DOHH2 (cell line): ENCODE measurements around the gene OGFOD1.

Source experiments
- H3F3A ChIP-seq: fragments of 200-600 bp; sonication (generic), shearing (Covaris generic); 2 replicates; pipeline ENCODE4 v1.6.0; 2016; ENCODE audit warnings: antibody characterized with exemption, mild to moderate bottlenecking; ENCODE audit not compliant: control insufficient read depth, insufficient read depth
- H3K27ac ChIP-seq: fragments of 200-600 bp; sonication (generic); 2 replicates; pipeline ENCODE4 v1.5.1; 2014; ENCODE audit warnings: low read depth, mild to moderate bottlenecking, low read length, moderate library complexity
- H3K27me3 ChIP-seq: fragments of 200-600 bp; sonication (generic); 2 replicates; pipeline ENCODE4 v1.6.1; 2014; ENCODE audit warnings: mild to moderate bottlenecking, low read length, mixed read lengths; ENCODE audit not compliant: control insufficient read depth
- H3K36me3 ChIP-seq: fragments of 200-600 bp; sonication (generic); 2 replicates; pipeline ENCODE4 v1.6.1; 2014; ENCODE audit warnings: mild to moderate bottlenecking, low read length, moderate library complexity, mixed read lengths; ENCODE audit not compliant: control insufficient read depth
- H3K4me1 ChIP-seq: fragments of 200-600 bp; sonication (generic); 2 replicates; pipeline ENCODE4 v1.6.1; 2014; ENCODE audit warnings: mild to moderate bottlenecking, low read length, mixed read lengths; ENCODE audit not compliant: control insufficient read depth
- H3K4me2 ChIP-seq: fragments of 200-600 bp; sonication (generic); 2 replicates; pipeline ENCODE4 v1.6.0; 2014; ENCODE audit warnings: mild to moderate bottlenecking, low read length, moderate library complexity
- H3K4me3 ChIP-seq: fragments of 200-600 bp; sonication (generic); 2 replicates; pipeline ENCODE4 v1.5.1; 2014; ENCODE audit warnings: mild to moderate bottlenecking, low read length, mixed read lengths
- H3K79me2 ChIP-seq: fragments of 200-600 bp; sonication (generic); 2 replicates; pipeline ENCODE4 v1.6.1; 2014; ENCODE audit warnings: mild to moderate bottlenecking, low read length, mixed read lengths; ENCODE audit not compliant: control insufficient read depth
- H3K9me2 ChIP-seq: fragments of 200-600 bp; sonication (generic); replicated peaks from 2 replicates; pipeline ENCODE4 v1.6.1; 2014; ENCODE audit warnings: mild to moderate bottlenecking, low read length, mixed read lengths; ENCODE audit not compliant: control insufficient read depth
- H3K9me3 ChIP-seq: fragments of 200-600 bp; sonication (generic); 2 replicates; pipeline ENCODE4 v1.6.1; 2014; ENCODE audit warnings: antibody characterized with exemption, low read length, mixed read lengths; ENCODE audit not compliant: control insufficient read depth, insufficient read depth
- H4K20me1 ChIP-seq: fragments of 200-600 bp; sonication (generic); 2 replicates; pipeline ENCODE4 v1.6.0; 2014; ENCODE audit warnings: low read depth, mild to moderate bottlenecking, antibody characterized with exemption, low read length, moderate library complexity; ENCODE audit not compliant: control insufficient read depth, insufficient read depth
- CTCF ChIP-seq: fragments of 200-600 bp; sonication (generic); IDR thresholded peaks from one replicate; pipeline ENCODE4 v1.5.1; 2014; ENCODE audit warnings: antibody characterized with exemption, mild to moderate bottlenecking, low read depth, low read length; ENCODE audit not compliant: poor library complexity, severe bottlenecking
- EZH2phosphoT487 ChIP-seq: fragments of 200-600 bp; sonication (generic); IDR thresholded peaks from 2 replicates; pipeline ENCODE4 v1.6.1; 2017; ENCODE audit warnings: borderline replicate concordance, mild to moderate bottlenecking, antibody characterized with exemption, low read length, moderate library complexity, mixed read lengths

OGFOD1 gene

DNA sequence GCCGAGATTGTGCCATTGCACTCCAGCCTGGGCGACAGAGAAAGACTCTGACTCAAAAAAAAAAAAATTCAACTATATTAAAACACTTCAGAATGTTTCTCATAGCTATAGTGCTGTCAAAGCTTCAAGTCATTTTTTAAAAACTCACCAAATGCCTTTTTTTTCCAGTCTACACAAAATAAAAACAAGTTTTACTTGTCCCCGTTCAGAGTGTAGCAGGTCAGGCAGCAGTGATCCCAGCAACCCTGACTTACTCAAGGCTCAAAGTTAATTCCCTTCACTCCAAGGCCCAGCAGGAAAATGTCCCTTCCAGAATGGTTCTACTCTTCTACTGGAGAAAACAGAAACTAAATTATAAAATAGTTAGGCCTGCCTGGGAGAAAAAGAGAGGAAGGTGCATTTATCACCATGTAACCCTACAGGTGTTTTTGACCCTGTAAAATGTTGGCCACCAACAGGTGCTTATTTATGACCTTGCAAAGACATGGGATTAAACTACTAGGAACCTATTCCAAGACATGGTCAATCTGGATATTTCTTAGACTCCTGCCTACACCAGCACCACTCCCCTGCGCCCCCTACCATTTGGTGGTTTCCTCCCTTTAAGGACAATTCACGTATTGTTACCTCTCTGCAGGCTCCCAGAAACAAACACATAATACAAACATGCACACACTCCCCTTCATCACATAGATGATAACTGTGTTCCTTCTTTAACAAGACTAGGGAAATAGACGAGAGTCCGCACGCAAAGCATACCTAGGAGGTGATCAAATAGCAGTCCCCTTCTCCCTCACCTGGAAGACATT, 31.4 kb upstream of the OGFOD1 start:
- H3K9me2 ChIP-seq, result no peaks in the 10 kb centered on the region
- H3K4me1 ChIP-seq, result peaks cover 83% of the 10 kb centered on the region
- H3K4me2 ChIP-seq, result peak overlapping the region; percentile 70
- peaks cover 92% of the 10 kb centered on the region for H3K79me2 ChIP-seq
- no peak for TF ChIP-seq EZH2phosphoT487
- peak; percentile 46 for TF ChIP-seq CTCF
- H3K4me3 ChIP-seq, result peak overlapping the region; percentile 68
- H3K36me3 ChIP-seq, result peaks cover 60% of the 10 kb centered on the region
- H3K9me3 ChIP-seq, result no peaks in the 10 kb centered on the region
- peaks cover 47% of the 10 kb centered on the region for H3F3A ChIP-seq
- 0 out of 2 replicates have a peak, but pooled peaks cover 3% of the 10 kb centered on the region for H4K20me1 ChIP-seq
- H3K27me3 ChIP-seq, result no peaks in the 10 kb centered on the region
- peak overlapping the region; percentile 97 for H3K27ac ChIP-seq

DNA sequence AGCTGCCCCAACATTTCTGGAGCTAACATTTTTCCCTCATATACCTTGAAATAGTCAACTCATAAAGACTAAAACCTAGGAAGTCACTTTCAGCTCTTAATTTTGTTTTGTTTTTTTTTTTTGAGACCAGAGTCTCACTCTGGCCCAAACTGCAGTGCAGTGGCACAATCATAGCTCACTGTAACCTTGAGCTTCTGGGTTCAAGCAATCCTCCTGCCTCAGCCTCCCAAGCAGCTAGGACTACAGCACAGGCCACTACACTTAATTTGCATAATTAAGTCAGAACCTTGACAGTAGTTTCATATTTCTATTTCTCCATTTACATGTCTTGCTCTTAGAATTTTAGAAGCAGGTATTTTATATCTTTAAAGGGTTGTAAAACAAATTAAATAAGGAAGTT, 30.7 kb upstream of the OGFOD1 start:
- Histone ChIP-seq H3F3A (peaks cover 47% of the 10 kb centered on the region), H3K79me2 (peaks cover 88% of the 10 kb centered on the region), H3K36me3 (peaks cover 54% of the 10 kb centered on the region), H3K4me3 (peak overlapping the region; percentile 68), H3K4me1 (peaks cover 77% of the 10 kb centered on the region), H3K9me2 (no peaks in the 10 kb centered on the region), H3K4me2 (peak overlapping the region; percentile 70), H4K20me1 (0 out of 2 replicates have a peak, but pooled peaks cover 3% of the 10 kb centered on the region), H3K27ac (peak overlapping the region; percentile 97), H3K9me3 (no peaks in the 10 kb centered on the region), H3K27me3 (no peaks in the 10 kb centered on the region)
- TF ChIP-seq EZH2phosphoT487, result no peak
- no peak for TF ChIP-seq CTCF

- peak overlapping the region; percentile 97 for H3K27ac ChIP-seq
- peaks cover 50% of the 10 kb centered on the region for H3F3A ChIP-seq
- no peaks in the 10 kb centered on the region for H3K9me3 ChIP-seq
- peak overlapping the region; percentile 70 for H3K4me2 ChIP-seq
- H3K79me2 ChIP-seq, result peaks cover 83% of the 10 kb centered on the region
- peaks cover 77% of the 10 kb centered on the region for H3K4me1 ChIP-seq
- H3K36me3 ChIP-seq, result peaks cover 50% of the 10 kb centered on the region
- H3K9me2 ChIP-seq, result no peaks in the 10 kb centered on the region
- TF ChIP-seq EZH2phosphoT487 (no peak), CTCF (no peak)
- H3K27me3 ChIP-seq, result no peaks in the 10 kb centered on the region
- 0 out of 2 replicates have a peak, but pooled peaks cover 3% of the 10 kb centered on the region for H4K20me1 ChIP-seq
- H3K4me3 ChIP-seq, result peak overlapping the region; percentile 75
Observed at GRCh38 chr16:56421313-56421712, 30.0 kb upstream of the OGFOD1 start.
